GM12878 (cell line): ENCODE measurements around the gene NDRG4.

Source experiments
- BMI1 ChIP-seq: fragments of 450-650 bp; IDR thresholded peaks from 2 replicates; pipeline ENCODE4 v1.6.1; 2016; ENCODE audit warnings: mild to moderate bottlenecking, moderate library complexity, borderline replicate concordance
- MXI1 ChIP-seq: fragments of 150-350 bp; IDR thresholded peaks from 2 replicates; pipeline ENCODE4 v1.6.1; 2011; ENCODE audit warnings: low read depth, mild to moderate bottlenecking, inconsistent platforms, low read length, improper control_type of control experiment
- POLR2AphosphoS2 ChIP-seq: IDR thresholded peaks from 2 replicates; pipeline ENCODE4 v1.6.1; 2011; ENCODE audit warnings: low read depth, mild to moderate bottlenecking, low read length, improper control_type of control experiment, moderate library complexity
- TF ChIP-seq, protein P1 (sequence below), 3 experiments: IDR thresholded peaks in 2 of 3; conservative IDR thresholded peaks in 1 of 3; 2 replicates each; pipeline ENCODE4 v1.5.1; 2011; ENCODE audit warnings: low read depth in 3 of 3, low read length in 3 of 3, mild to moderate bottlenecking in 3 of 3, control low read depth in 2 of 3, moderate library complexity in 2 of 3, inconsistent platforms in 1 of 3, mixed read lengths in 1 of 3; ENCODE audit not compliant: control insufficient read depth in 2 of 3, insufficient read depth in 1 of 3; ENCODE audit errors: extremely low read depth in 1 of 3

DNA sequence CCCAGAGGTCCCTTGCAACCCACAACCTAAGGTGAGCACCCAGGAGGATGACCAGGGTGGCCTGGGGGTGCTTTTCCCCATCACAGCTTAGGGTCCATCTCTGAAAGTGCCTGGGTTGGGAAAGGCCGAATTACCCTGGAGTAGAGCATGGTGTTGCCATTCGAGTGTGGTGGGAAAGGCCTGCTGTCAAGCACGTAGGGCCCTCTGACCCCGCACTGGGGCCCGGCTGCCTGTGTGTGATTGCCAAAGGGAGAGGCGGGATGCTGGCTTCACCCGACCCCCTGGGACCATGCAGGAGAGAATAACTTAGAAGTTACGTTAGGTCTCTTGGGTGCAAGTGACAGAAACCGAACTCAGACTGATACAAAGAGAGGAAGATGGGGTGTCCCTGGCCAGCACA, 27.7 kb upstream of the NDRG4 start:
- TF ChIP-seq POLR2AphosphoS2 (no peak), BMI1 (no peak), MXI1 (no peak)
- TF ChIP-seq, protein P1, sequence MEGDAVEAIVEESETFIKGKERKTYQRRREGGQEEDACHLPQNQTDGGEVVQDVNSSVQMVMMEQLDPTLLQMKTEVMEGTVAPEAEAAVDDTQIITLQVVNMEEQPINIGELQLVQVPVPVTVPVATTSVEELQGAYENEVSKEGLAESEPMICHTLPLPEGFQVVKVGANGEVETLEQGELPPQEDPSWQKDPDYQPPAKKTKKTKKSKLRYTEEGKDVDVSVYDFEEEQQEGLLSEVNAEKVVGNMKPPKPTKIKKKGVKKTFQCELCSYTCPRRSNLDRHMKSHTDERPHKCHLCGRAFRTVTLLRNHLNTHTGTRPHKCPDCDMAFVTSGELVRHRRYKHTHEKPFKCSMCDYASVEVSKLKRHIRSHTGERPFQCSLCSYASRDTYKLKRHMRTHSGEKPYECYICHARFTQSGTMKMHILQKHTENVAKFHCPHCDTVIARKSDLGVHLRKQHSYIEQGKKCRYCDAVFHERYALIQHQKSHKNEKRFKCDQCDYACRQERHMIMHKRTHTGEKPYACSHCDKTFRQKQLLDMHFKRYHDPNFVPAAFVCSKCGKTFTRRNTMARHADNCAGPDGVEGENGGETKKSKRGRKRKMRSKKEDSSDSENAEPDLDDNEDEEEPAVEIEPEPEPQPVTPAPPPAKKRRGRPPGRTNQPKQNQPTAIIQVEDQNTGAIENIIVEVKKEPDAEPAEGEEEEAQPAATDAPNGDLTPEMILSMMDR (IDR thresholded peaks at IDR 0.05 in 2 of 3, conservative IDR thresholded peaks at IDR 0.05 in 1 of 3; ENCODE audit: control insufficient read depth in 2 of 3, extremely low read depth in 1 of 3, insufficient read depth in 1 of 3, low read depth in 3 of 3, low read length in 3 of 3) = no peak
